HL-60 (cell line): ENCODE measurements around the gene NAALADL2.

Experiments used
- DNase-seq, 2 experiments: peaks; one replicate each; pipeline ENCODE4 v3.0.0-alpha.2; 2010 to 2020; ENCODE audit warnings: low read depth in 1 of 2, low spot score in 1 of 2
- H3K27ac ChIP-seq: fragments of 250-450 bp; sonication (Bioruptor Pico); replicated peaks from 2 replicates; pipeline ENCODE4 v1.5.1; 2020; ENCODE audit warnings: mild to moderate bottlenecking, moderate library complexity
- H3K27me3 ChIP-seq: fragments of 250-450 bp; sonication (Bioruptor Pico); 2 replicates; pipeline ENCODE4 v1.5.1; 2021; ENCODE audit warnings: mild to moderate bottlenecking, moderate library complexity; ENCODE audit not compliant: insufficient read depth, poor library complexity, severe bottlenecking
- H3K4me3 ChIP-seq: replicated peaks from 2 replicates; pipeline ENCODE4 v1.5.1; 2011; ENCODE audit warnings: mild to moderate bottlenecking, control low read depth, low read length; ENCODE audit not compliant: insufficient read depth
- CTCF ChIP-seq: IDR thresholded peaks from one replicate; pipeline ENCODE4 v1.5.1; 2011; ENCODE audit warnings: low read length, control low read depth, inconsistent platforms; ENCODE audit not compliant: insufficient read depth
- GABPA ChIP-seq: IDR thresholded peaks from 2 replicates; pipeline ENCODE4 v1.6.1; 2012; ENCODE audit warnings: low read depth
- POLR2AphosphoS5 ChIP-seq: IDR thresholded peaks from 2 replicates; pipeline ENCODE4 v1.6.1; 2012; ENCODE audit warnings: low read depth
- REST ChIP-seq: IDR thresholded peaks from 2 replicates; pipeline ENCODE4 v1.6.1; 2012; ENCODE audit warnings: low read depth; ENCODE audit not compliant: insufficient replicate concordance
- SPI1 ChIP-seq: IDR thresholded peaks from 2 replicates; pipeline ENCODE4 v1.6.1; 2012; ENCODE audit warnings: low read depth, mild to moderate bottlenecking, borderline replicate concordance

NAALADL2 gene

GRCh38 chr3:175105066-175105465 lies 245.9 kb downstream of the NAALADL2 start:
- Histone ChIP-seq H3K4me3 (no peak overlapping the region), H3K27me3 (no peaks in the 10 kb centered on the region), H3K27ac (no peak overlapping the region)
- TF ChIP-seq GABPA (no peak), CTCF (no peak), SPI1 (no peak), REST (no peak), POLR2AphosphoS5 (no peak)
- DNase-seq, result no peak

- TF ChIP-seq GABPA (no peak), SPI1 (no peak), REST (no peak), CTCF (no peak)
- no peak for DNase-seq
- no peak overlapping the region for H3K4me3 ChIP-seq
- no peak overlapping the region for H3K27ac ChIP-seq
- no peaks in the 10 kb centered on the region for H3K27me3 ChIP-seq
These were observed 248.1 kb downstream of the NAALADL2 start for GRCh38 chr3:175107231-175107630.

- H3K4me3 ChIP-seq, result no peak overlapping the region
- no peaks in the 10 kb centered on the region for H3K27me3 ChIP-seq
- no peak for TF ChIP-seq CTCF
- TF ChIP-seq POLR2AphosphoS5, result no peak
- TF ChIP-seq GABPA, result no peak
- no peak for TF ChIP-seq SPI1
- no peak for TF ChIP-seq REST
- no peak for DNase-seq
- no peak overlapping the region for H3K27ac ChIP-seq
These were observed 248.9 kb downstream of the NAALADL2 start for GRCh38 chr3:175107995-175108394.
